GM11168 (cell line): ENCODE measurements around the gene GALNT2.

Experiments used
- in situ Hi-C: fragments of 300-500 bp; cut with MboI; formaldehyde crosslinking; loops from one replicate; pipeline ENCODE4 v1.12.0; 2022; ENCODE audit warnings: low sequenced_read_pairs; ENCODE audit not compliant: unreplicated experiment

The GALNT2 gene

GRCh38 chr1:230108580-230108979 is 41.5 kb downstream of the GALNT2 start:
- in situ Hi-C loops, result loop anchor here (5.0 kb wide), 1 partner anchor 36 kb away; no protein-coding TSS in a partner anchor

GRCh38 chr1:230109066-230109465 is 42.0 kb downstream of the GALNT2 start:
- in situ Hi-C loops, result loop anchor here (5.0 kb wide), 1 partner anchor 37 kb away; no protein-coding TSS in a partner anchor

GRCh38 chr1:230109895-230110667 is 43.0 kb downstream of the GALNT2 start:
- in situ Hi-C loops, result loop anchor here (5.0 kb wide), 1 partner anchor 38 kb away; no protein-coding TSS in a partner anchor

DNA sequence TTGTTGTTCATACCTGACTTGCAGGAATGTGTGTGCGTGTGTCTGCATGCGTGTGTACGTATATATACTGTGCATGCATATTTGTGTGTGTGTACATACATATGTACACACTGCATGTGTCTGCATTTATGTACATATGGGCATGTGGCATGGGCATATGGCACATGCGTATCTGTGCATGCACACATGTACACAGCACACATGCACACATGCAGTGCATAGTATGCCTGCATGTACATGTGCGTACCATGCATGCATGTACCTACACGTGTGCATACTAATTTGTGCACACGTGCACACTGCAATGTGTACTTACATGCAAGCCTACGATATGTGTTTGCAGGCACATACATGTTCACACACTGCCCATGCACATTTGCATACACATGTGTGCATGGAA is 43.9 kb downstream of the GALNT2 start:
- in situ Hi-C loops, result no loop called here

- in situ Hi-C loops, result no loop called here
Measured at GRCh38 chr1:230112131-230112701, 45.2 kb downstream of the GALNT2 start.

GRCh38 chr1:230112782-230113181 is 45.7 kb downstream of the GALNT2 start:
- in situ Hi-C loops, result no loop called here

- in situ Hi-C loops, result no loop called here
Measured at GRCh38 chr1:230113235-230113592, 46.2 kb downstream of the GALNT2 start.

- in situ Hi-C loops, result no loop called here
Measured at GRCh38 chr1:230113593-230114236, 46.7 kb downstream of the GALNT2 start.

DNA sequence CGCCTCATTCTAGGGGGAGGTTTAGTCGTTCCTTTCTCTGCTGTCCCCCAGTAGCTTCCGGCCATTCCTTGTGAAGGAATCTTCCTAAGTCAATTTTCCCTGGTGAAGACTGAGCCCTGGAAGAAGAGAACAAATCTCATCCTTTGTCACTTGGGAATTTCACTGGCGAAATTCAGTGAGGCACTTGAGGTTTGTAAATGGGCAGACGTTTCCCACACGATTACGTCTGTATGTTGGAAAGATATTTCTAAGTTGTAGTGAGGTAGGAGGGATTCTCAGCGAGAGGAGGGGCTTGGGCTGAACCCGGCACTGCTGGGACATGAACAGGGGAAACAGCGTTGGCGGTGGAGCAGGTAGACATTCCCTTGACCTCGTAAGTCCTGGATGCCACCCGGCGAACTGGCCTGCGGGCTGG is 47.2 kb downstream of the GALNT2 start:
- in situ Hi-C loops, result no loop called here

GRCh38 chr1:230117694-230118093 is 50.7 kb downstream of the GALNT2 start:
- in situ Hi-C loops, result no loop called here

- in situ Hi-C loops, result no loop called here
Measured at GRCh38 chr1:230119340-230119739, 52.3 kb downstream of the GALNT2 start.

- in situ Hi-C loops, result no loop called here
Measured at GRCh38 chr1:230120289-230120920, 53.4 kb downstream of the GALNT2 start.

DNA sequence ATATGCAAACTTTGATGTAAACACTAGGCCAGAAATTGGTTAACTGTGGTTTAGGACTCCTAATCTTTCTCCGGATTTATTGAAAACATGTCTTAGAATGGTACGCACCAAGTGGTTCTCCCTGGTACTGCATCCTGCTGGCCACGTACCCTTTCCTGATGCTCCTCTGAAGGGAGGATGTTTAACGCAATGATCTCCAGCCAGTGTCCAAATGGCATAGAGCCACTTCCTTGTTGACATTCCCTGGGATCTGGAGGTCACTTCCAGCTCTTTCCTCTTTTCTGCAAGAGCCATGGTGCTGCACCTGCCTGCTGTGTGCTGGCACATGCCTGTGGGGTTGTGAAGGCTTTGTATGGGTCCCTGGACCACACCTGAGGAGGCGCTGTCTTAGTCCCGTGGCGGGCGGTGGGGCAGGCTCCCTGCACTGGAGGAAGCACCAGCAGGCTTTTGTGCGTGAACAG is 53.9 kb downstream of the GALNT2 start:
- in situ Hi-C loops, result no loop called here

GRCh38 chr1:230121950-230122349 is 54.9 kb downstream of the GALNT2 start:
- in situ Hi-C loops, result no loop called here

- in situ Hi-C loops, result no loop called here
Measured at GRCh38 chr1:230122366-230123279, 55.6 kb downstream of the GALNT2 start.

- in situ Hi-C loops, result no loop called here
Measured at GRCh38 chr1:230123280-230124185, 56.5 kb downstream of the GALNT2 start.

DNA sequence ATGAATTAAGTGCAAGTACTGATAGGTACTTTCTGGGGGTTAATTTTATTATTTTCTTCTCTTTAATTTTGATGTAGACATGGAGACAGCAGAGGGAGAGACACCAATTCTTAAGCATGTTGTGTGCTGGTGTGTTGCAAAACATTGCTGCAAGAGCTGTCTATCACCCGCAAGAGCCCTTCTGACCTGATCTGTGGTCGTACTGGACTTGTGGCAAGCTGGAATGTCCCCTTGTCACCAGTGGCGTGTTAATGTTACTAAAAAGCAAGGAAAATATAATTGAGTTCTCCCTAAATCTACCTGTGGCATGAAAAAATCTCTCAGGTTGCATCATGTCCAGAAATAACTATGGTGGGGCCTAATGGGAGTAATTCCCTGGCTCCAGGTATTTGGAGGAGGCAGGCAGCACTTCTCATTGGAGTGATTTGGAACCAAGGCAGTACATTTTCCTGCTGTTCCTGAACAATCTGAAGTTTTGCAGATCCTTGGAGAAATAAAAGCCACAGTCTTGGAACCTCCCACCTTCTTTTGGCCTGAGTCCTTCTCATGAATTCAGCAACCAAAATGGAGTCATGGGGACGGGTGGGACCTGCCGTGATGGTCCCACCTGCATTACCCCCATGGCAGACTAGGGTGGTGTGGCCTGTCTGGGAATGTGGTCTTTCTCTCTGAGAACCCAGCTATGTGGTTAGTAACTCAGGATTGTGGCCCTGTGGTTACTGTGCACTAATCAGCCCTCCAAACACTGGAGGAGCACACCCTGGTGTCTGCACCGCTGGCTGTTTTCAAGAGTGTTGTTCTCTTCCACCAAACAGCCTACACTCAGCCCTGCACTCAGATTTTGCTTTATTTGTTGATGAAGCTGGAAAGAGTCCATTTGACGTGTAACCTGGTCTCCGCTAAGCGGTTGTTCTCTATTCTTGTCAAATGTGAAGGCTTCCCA is 57.4 kb downstream of the GALNT2 start:
- in situ Hi-C loops, result no loop called here

- in situ Hi-C loops, result no loop called here
Measured at GRCh38 chr1:230125141-230125540, 58.1 kb downstream of the GALNT2 start.
